HepG2 (cell line): ENCODE data around the gene TADA3. TPM values are rescaled to one million over a fixed set of nuclear protein-coding genes. Genes with fewer than 3 reads are reported as not detected.

Source experiments
- AHDC1 ChIP-seq: sonication (generic); formaldehyde crosslinking; IDR thresholded peaks from 2 replicates; pipeline ENCODE4 v1.5.1; 2020; ENCODE audit warnings: mild to moderate bottlenecking, missing genetic modification reagents, borderline replicate concordance
- CHCHD3 ChIP-seq: sonication (generic); formaldehyde crosslinking; IDR thresholded peaks from 2 replicates; pipeline ENCODE4 v1.8.0; 2022; ENCODE audit warnings: mild to moderate bottlenecking, missing genetic modification reagents, moderate library complexity
- GPBP1L1 ChIP-seq: sonication (generic); formaldehyde crosslinking; IDR thresholded peaks from 2 replicates; pipeline ENCODE4 v1.5.0; 2020; ENCODE audit warnings: mild to moderate bottlenecking, missing genetic modification reagents
- JARID2 ChIP-seq: sonication (generic); formaldehyde crosslinking; IDR thresholded peaks from 2 replicates; pipeline ENCODE4 v1.8.1; 2023; ENCODE audit warnings: missing genetic modification reagents, inconsistent platforms; ENCODE audit not compliant: insufficient replicate concordance
- KAT8 ChIP-seq: IDR thresholded peaks from 2 replicates; pipeline ENCODE4 v1.6.1; 2016; ENCODE audit warnings: missing genetic modification reagents, missing compliant biosample characterization
- U2AF2 ChIP-seq: fragments of 200-400 bp; formaldehyde crosslinking; IDR thresholded peaks from 2 replicates; pipeline ENCODE4 v1.6.1; 2017; ENCODE audit warnings: low read depth, mild to moderate bottlenecking, low read length
- ZNF333 ChIP-seq: sonication (generic); formaldehyde crosslinking; IDR thresholded peaks from 2 replicates; pipeline ENCODE4 v1.4.0; 2020; ENCODE audit warnings: mild to moderate bottlenecking, missing genetic modification reagents, borderline replicate concordance
- ZNF460 ChIP-seq: sonication (generic); formaldehyde crosslinking; IDR thresholded peaks from 2 replicates; pipeline ENCODE4 v1.5.1; 2020; ENCODE audit warnings: missing genetic modification reagents, mild to moderate bottlenecking, borderline replicate concordance
- ZNF841 ChIP-seq: sonication (generic); formaldehyde crosslinking; IDR thresholded peaks from 2 replicates; pipeline ENCODE4 v1.8.1; 2023; ENCODE audit warnings: missing genetic modification reagents, borderline replicate concordance
- ZSCAN25 ChIP-seq: sonication (generic); formaldehyde crosslinking; IDR thresholded peaks from 2 replicates; pipeline ENCODE4 v1.8.0; 2022; ENCODE audit warnings: mild to moderate bottlenecking, missing genetic modification reagents
- polyA plus RNA-seq, 8 experiments: library from polyadenylated mRNA; depleted of rRNA in 3 of 8; stranded (reverse) in 7 of 8; unstranded in 1 of 8; fragments of >200 nt; fragmentation: Illumina TruSeq in 4 of 8; extraction: Trizol in 4 of 8; gene quantifications; 2 replicates each; pipeline versions ENCODE4 v1.2.1 to v1.2.3, GENCODE V29; 2011 to 2016; ENCODE audit warnings: low read depth in 4 of 8, missing spikeins in 1 of 8, mixed read lengths in 1 of 8; ENCODE audit not compliant: insufficient read depth in 1 of 8
- total RNA-seq, 5 experiments: library from RNA; depleted of rRNA; stranded (reverse); fragments of >200 nt; fragmentation: Illumina TruSeq; extraction: Trizol; gene quantifications; 2 replicates each; pipeline ENCODE4 v1.2.3, GENCODE V29; 2016; ENCODE audit warnings: low read depth in 1 of 5

The TADA3 gene
- total and polyA plus RNA-seq, 2 of the 13 experiments (the other 11 are each of a cell fraction or from before 2014, with no cell fraction given) = 32.1 to 37.1 TPM

- TF ChIP-seq JARID2 (CRISPR knock-in tag) = no peak
- no peak for TF ChIP-seq U2AF2
- no peak for TF ChIP-seq CHCHD3 (CRISPR knock-in tag)
- no peak for TF ChIP-seq ZSCAN25 (CRISPR knock-in tag)
- no peak for TF ChIP-seq KAT8
- no peak for TF ChIP-seq ZNF841
- no peak for TF ChIP-seq GPBP1L1 (CRISPR knock-in tag)
- no peak for TF ChIP-seq ZNF333
- TF ChIP-seq AHDC1 (CRISPR knock-in tag) = no peak
- TF ChIP-seq ZNF460 (CRISPR knock-in tag) = no peak
Measured at GRCh38 chr3:9748031-9748430, 44.2 kb downstream of the TADA3 start (continued).
